Cardiac fibroblast (primary cell): ENCODE data around the gene FBXO44.

Experiments used
- DNase-seq, 2 donors: peaks; one replicate each; pipeline versions ENCODE4 v3.0.0 to v3.0.0-alpha.2; 2010; ENCODE audit warnings: low read depth in 2 of 2
- H3K4me3 ChIP-seq, 2 donors: replicated peaks in 1 of 2; 1 replicate in 1 of 2; 2 replicates in 1 of 2; pipeline ENCODE4 v1.5.1; 2011; ENCODE audit warnings: low read depth in 2 of 2, low read length in 2 of 2, mild to moderate bottlenecking in 2 of 2, moderate library complexity in 1 of 2
- TF ChIP-seq, protein P1 (sequence below): IDR thresholded peaks from one replicate; pipeline ENCODE4 v1.5.1; 2011; ENCODE audit warnings: low read depth, mild to moderate bottlenecking, low read length, inconsistent platforms

The FBXO44 gene

DNA sequence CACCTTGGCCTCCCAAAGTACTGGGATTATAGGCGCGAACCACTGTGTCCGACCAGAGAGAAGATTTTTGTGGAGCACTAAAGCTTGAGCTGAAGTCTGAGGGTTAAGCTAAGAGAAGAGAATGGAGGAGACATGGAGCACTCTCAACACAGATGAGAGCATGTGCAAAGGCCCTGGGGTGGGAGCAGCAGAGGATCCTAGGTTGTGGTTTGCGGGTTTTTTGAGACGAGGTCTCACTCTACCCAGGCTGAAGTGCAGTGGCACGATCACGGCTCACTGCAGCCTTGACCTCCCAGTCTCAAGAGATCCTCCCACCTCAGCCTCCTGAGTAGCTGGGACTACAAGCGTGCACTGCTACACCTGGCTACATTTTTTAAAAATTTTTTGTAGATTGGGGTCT, 31.0 kb upstream of the FBXO44 start:
- DNase-seq, result no peak
- H3K4me3 ChIP-seq, result no peak overlapping the region
- TF ChIP-seq, protein P1, sequence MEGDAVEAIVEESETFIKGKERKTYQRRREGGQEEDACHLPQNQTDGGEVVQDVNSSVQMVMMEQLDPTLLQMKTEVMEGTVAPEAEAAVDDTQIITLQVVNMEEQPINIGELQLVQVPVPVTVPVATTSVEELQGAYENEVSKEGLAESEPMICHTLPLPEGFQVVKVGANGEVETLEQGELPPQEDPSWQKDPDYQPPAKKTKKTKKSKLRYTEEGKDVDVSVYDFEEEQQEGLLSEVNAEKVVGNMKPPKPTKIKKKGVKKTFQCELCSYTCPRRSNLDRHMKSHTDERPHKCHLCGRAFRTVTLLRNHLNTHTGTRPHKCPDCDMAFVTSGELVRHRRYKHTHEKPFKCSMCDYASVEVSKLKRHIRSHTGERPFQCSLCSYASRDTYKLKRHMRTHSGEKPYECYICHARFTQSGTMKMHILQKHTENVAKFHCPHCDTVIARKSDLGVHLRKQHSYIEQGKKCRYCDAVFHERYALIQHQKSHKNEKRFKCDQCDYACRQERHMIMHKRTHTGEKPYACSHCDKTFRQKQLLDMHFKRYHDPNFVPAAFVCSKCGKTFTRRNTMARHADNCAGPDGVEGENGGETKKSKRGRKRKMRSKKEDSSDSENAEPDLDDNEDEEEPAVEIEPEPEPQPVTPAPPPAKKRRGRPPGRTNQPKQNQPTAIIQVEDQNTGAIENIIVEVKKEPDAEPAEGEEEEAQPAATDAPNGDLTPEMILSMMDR, result no peak

DNA sequence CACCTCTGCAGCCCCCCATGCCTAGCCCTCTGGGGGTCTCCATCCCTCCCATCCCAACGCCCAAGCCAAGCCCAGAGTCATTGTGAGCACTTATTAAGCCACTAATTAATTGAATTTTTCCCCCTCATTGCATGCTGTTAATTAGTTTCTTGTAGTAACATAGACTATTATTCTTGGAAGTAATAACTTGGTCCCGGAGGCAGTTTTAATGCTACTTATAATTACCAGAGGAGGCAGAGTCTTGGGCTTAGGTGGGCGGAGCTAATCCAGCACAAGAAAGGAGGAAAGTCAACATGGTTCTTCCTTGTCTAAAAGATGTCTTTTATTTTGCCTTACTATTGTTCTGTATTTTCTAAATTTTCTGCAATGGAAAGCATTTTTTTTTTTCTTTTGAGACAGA, 28.1 kb upstream of the FBXO44 start:
- DNase-seq, result no peak
- no peak overlapping the region for H3K4me3 ChIP-seq
- TF ChIP-seq, protein P1, result no peak

DNA sequence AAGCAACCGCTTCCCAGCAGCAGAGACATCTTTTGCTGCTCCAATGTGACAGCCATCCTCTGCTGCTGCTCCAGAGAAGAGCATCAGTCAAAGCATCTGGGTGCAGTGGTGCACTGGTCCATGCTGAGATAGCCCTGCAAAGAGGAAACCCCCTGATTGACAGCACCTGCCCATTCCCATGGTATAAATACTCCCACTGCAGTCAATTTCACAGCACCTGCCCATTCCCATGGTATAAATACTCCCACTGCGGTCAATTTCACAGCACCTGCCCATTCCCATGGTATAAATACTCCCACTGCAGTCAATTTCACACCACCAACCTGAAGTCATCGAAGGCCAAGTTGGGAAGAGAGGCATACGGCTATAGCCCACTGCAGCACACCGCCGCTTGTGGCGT, 25.9 kb upstream of the FBXO44 start:
- DNase-seq, result no peak
- H3K4me3 ChIP-seq, result no peak overlapping the region
- TF ChIP-seq, protein P1, result no peak

DNA sequence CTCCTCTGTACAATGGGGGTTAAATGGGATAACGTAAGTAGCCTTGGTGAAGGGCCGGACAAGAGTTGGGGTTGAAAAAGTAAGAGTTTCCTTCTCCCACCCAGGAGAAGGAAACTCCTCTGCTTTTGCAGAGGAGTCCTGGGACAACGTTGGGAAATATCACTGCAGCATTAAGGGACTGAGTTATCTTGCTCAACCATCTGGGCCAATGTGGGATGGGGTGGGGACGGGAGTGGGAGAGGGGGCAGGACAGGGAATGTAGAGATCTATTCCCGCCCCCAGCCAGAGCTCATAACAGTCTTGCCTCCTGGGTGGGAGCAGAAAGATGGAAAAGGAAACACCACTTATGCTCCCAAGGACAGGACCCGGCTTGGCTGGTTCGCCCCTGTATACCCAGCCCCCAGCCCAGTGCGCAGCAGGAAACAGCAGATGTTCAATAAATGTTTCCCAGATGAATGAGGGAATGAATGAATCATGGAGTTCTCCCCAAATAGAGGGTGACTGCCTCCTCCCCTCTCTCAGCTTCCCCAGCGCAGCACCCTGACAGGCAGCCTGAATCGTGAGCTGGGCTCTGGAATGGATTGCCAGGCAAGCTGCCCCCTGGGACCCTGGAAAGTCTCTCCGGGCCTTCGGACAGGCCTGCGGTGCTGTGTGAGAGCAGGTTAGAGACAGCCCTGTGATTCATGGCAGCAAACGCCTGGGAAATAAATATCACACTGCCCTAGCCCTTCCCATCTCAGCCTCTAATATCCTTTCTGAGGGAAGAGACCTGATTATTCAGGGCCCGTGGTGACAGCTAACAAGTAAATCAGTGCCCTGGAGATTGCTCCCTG, 25.3 kb upstream of the FBXO44 start:
- TF ChIP-seq, protein P1, result no peak
- no peak for DNase-seq
- no peak overlapping the region for H3K4me3 ChIP-seq

DNA sequence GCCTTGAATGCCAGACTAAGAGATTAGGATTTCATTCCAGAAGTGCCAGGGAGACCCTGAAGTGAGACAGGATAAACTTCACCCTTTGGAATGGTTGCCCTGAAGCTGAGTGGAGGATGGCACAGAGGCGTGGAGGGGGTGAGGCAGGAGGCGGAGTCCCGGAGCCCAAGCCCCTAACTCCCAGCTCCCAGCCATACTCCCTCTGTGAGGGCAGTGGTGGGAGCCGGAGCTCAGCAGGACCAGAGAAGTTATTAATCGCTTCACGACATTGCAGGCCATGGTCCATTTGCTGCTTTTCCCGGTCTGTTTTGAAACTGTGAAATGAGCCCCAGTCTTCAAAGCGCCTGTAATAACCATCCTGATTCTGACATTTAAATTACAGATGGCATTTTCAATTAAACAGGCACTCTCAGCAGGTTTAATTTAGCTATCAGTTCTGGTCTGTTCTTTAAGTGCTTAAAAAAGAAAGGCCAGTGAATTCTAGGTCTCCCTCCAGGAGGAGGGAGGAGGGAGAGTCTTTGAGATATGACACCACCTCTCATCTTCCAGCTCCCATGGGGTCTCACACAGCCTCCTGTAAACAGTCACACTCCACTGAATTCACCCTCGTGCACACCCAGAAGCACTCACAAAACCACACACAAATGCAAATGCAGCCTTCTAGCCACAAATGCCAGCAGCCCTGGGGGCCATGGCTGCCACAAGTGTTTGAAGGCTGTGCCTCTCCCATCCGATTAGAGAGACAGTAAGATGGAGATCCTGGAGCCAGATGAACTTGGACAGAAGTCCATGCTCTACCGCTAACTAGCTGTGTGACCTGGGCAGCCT, 20.1 kb upstream of the FBXO44 start:
- H3K4me3 ChIP-seq, result no peak overlapping the region
- no peak for DNase-seq
- TF ChIP-seq, protein P1, result no peak

DNA sequence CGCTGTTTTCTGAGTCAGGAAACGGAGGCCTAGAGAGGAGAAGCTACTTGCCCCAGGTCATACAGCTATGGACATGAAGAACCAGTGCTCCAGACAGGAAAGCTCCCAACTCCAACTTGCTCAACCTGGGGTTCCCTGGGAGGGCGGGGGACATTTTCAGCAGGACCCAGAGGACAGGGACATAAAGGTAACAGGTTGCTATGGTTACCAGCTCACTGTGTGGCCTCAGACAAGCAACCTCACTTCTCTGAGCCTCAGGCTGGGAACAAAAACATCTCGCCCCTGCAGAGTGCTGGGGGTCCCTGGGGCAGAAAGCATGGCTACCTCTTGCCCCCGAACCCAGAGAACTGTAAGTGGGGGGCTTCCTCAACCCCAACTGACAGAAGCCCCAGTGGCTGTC, 16.6 kb upstream of the FBXO44 start:
- H3K4me3 ChIP-seq, result no peak overlapping the region
- TF ChIP-seq, protein P1, result no peak
- no peak for DNase-seq
